NT2/D1 (cell line): ENCODE measurements around the gene LIMK1.

ENCODE experiments used
- SUZ12 ChIP-seq: IDR thresholded peaks from 2 replicates; pipeline ENCODE4 v1.6.1; 2011; ENCODE audit not compliant: insufficient read length, insufficient read depth; ENCODE audit errors: extremely low read depth
- YY1 ChIP-seq: IDR thresholded peaks from 2 replicates; pipeline ENCODE4 v1.6.1; 2011; ENCODE audit not compliant: insufficient read length, insufficient read depth
- ZNF274 ChIP-seq: IDR thresholded peaks from 2 replicates; pipeline ENCODE4 v1.6.1; 2011; ENCODE audit warnings: mild to moderate bottlenecking, low read depth, low read length

DNA sequence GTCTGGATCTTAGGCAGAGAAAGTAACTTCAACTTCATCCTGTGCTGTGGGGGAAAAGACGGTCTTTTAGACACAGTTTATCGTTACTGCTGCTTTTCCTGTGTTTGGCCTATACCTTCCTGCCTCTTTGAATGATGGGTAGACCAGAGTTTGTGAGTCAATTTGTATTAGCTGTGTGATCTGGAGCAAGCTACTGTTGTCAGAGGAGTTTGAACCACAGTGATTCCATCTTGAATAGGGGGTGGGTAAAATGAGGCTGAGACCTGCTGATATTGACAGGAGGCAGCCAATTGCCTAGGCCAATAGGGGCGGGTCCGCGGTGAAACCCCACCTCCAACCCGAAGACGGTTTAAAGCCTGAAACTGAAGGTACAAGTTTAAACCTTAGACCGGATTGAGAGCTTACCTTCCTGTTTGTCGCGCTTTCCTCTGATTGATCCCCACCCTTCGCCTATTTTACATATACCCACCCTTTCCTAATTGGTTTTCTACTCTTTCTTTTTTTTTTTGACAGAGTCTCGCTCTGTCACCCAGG, 54.8 kb downstream of the LIMK1 start:
- TF ChIP-seq YY1 (no peak), SUZ12 (no peak), ZNF274 (no peak)
